ENCODE measurements around the gene ADSS1. TPM values are rescaled to one million over a fixed set of nuclear protein-coding genes. Genes with fewer than 3 reads are reported as not detected.
A peak's percentile ranks its signal among the peaks of the same experiment; 100 is the strongest.

ADSS1 gene
- total RNA-seq (2014; rRNA removed; shearing (Covaris generic)) = 0.58 and 1.2 TPM in 2 replicates

- Histone ChIP-seq H3K4me3 (peak within 1 kb of the TSS; percentile 41), H3K27me3 (peaks cover 18% of the 10 kb centered on the region; the same call in 1 of the 2 replicates), H3K4me1 (peaks cover 13% of the 10 kb centered on the region), H3K27ac (no peak within 1 kb of the TSS), H3K36me3 (no peaks in the 10 kb centered on the region; the same call in 1 of the 2 replicates), H3K9me3 (replicated peaks) (no peaks in the 10 kb centered on the region)
- no peak for DNase-seq
These were observed at the start of gene ADSS1 for GRCh38 chr14:104723651-104724406. TSS of gene ADSS1 (plus strand) at chr14:104724229. CDS start at chr14:104724271, 42 bp downstream.

- Histone ChIP-seq H3K27ac (no peak overlapping the region), H3K27me3 (no peaks in the 10 kb centered on the region), H3K9me3 (replicated peaks) (no peaks in the 10 kb centered on the region), H3K4me1 (peaks cover 32% of the 10 kb centered on the region), H3K4me3 (no peak overlapping the region), H3K36me3 (no peaks in the 10 kb centered on the region)
- DNase-seq = no peak
These were observed 48.6 kb upstream of the ADSS1 start for GRCh38 chr14:104675447-104675846.

GRCh38 chr14:104676130-104676693 lies 47.8 kb upstream of the ADSS1 start:
- no peak overlapping the region; the same call in 1 of the 2 replicates for H3K4me3 ChIP-seq
- peaks cover 40% of the 10 kb centered on the region for H3K4me1 ChIP-seq
- no peak overlapping the region; the same call in 1 of the 2 replicates for H3K27ac ChIP-seq

GRCh38 chr14:104676694-104677511 lies 47.1 kb upstream of the ADSS1 start:
- H3K9me3 ChIP-seq (replicated peaks) = no peaks in the 10 kb centered on the region
- peak overlapping the region; percentile 91 for H3K27ac ChIP-seq
- peak; percentile 60 to 68 for DNase-seq
- H3K27me3 ChIP-seq = no peaks in the 10 kb centered on the region
- H3K36me3 ChIP-seq = no peaks in the 10 kb centered on the region
- peak overlapping the region; percentile 59 for H3K4me3 ChIP-seq
- peaks cover 44% of the 10 kb centered on the region for H3K4me1 ChIP-seq

More at GRCh38 chr14:104676130-104676693, 47.8 kb upstream of the ADSS1 start:
- Histone ChIP-seq H3K27me3 (no peaks in the 10 kb centered on the region), H3K9me3 (replicated peaks) (no peaks in the 10 kb centered on the region), H3K36me3 (no peaks in the 10 kb centered on the region)
- DNase-seq = no peak

- H3K27me3 ChIP-seq = no peaks in the 10 kb centered on the region
- peaks cover 53% of the 10 kb centered on the region for H3K4me1 ChIP-seq
- peak; percentile 85 to 87 for DNase-seq
- H3K36me3 ChIP-seq = no peaks in the 10 kb centered on the region
- no peaks in the 10 kb centered on the region for H3K9me3 ChIP-seq (replicated peaks)
- H3K27ac ChIP-seq = peak overlapping the region; percentile 91
- H3K4me3 ChIP-seq = peak overlapping the region; percentile 59
These were observed 46.3 kb upstream of the ADSS1 start for GRCh38 chr14:104677512-104678332.

- peak overlapping the region; percentile 91 for H3K27ac ChIP-seq
- peaks cover 54% of the 10 kb centered on the region for H3K4me1 ChIP-seq
These were observed 45.7 kb upstream of the ADSS1 start for GRCh38 chr14:104678346-104678745.

GRCh38 chr14:104678901-104679705 lies 44.9 kb upstream of the ADSS1 start:
- H3K9me3 ChIP-seq (replicated peaks) = no peaks in the 10 kb centered on the region
- DNase-seq = no peak
- no peaks in the 10 kb centered on the region for H3K36me3 ChIP-seq
- H3K4me1 ChIP-seq = peaks cover 54% of the 10 kb centered on the region
- H3K4me3 ChIP-seq = peak overlapping the region; percentile 59
- no peaks in the 10 kb centered on the region for H3K27me3 ChIP-seq
- peak overlapping the region; percentile 91 for H3K27ac ChIP-seq

More at GRCh38 chr14:104678346-104678745, 45.7 kb upstream of the ADSS1 start:
- Histone ChIP-seq H3K9me3 (replicated peaks) (no peaks in the 10 kb centered on the region), H3K36me3 (no peaks in the 10 kb centered on the region), H3K4me3 (peak overlapping the region; percentile 59), H3K27me3 (no peaks in the 10 kb centered on the region)
- DNase-seq = peak; percentile 83 to 86

- no peak for DNase-seq
These were observed 43.8 kb upstream of the ADSS1 start for GRCh38 chr14:104680056-104680805.

GRCh38 chr14:104680806-104681688 lies 43.0 kb upstream of the ADSS1 start:
- peaks cover 54% of the 10 kb centered on the region for H3K4me1 ChIP-seq
- H3K4me3 ChIP-seq = peak overlapping the region; percentile 39
- no peaks in the 10 kb centered on the region for H3K9me3 ChIP-seq (replicated peaks)
- DNase-seq = no peak
- peak overlapping the region; percentile 53; the same call in 1 of the 2 replicates for H3K27ac ChIP-seq
- H3K27me3 ChIP-seq = no peaks in the 10 kb centered on the region
- H3K36me3 ChIP-seq = no peaks in the 10 kb centered on the region

More at GRCh38 chr14:104680056-104680805, 43.8 kb upstream of the ADSS1 start:
- no peaks in the 10 kb centered on the region for H3K27me3 ChIP-seq
- peak overlapping the region; percentile 53; the same call in 1 of the 2 replicates for H3K27ac ChIP-seq
- H3K4me1 ChIP-seq = peaks cover 54% of the 10 kb centered on the region
- no peaks in the 10 kb centered on the region for H3K9me3 ChIP-seq (replicated peaks)
- no peak overlapping the region for H3K4me3 ChIP-seq
- H3K36me3 ChIP-seq = no peaks in the 10 kb centered on the region

GRCh38 chr14:104681689-104682074 lies 42.3 kb upstream of the ADSS1 start:
- peak; percentile 89 to 91 for DNase-seq
- no peaks in the 10 kb centered on the region for H3K27me3 ChIP-seq
- no peaks in the 10 kb centered on the region for H3K36me3 ChIP-seq
- H3K4me1 ChIP-seq = peaks cover 50% of the 10 kb centered on the region
- H3K27ac ChIP-seq = peak overlapping the region; percentile 53
- no peaks in the 10 kb centered on the region for H3K9me3 ChIP-seq (replicated peaks)
- peak overlapping the region; percentile 39 for H3K4me3 ChIP-seq

GRCh38 chr14:104682107-104682593 lies 41.9 kb upstream of the ADSS1 start:
- peak; percentile 87 for DNase-seq
- no peaks in the 10 kb centered on the region for H3K27me3 ChIP-seq
- H3K36me3 ChIP-seq = no peaks in the 10 kb centered on the region
- peak overlapping the region; percentile 39 for H3K4me3 ChIP-seq
- H3K27ac ChIP-seq = peak overlapping the region; percentile 53
- H3K9me3 ChIP-seq (replicated peaks) = no peaks in the 10 kb centered on the region
- peaks cover 47% of the 10 kb centered on the region for H3K4me1 ChIP-seq

All from SJCRH30 (cell line).